Left ventricle myocardium superior (tissue), 1 donor: ENCODE results near the gene SPART. TPM values are rescaled to one million over a fixed set of nuclear protein-coding genes. Genes with fewer than 3 reads are reported as not detected.

ENCODE experiments used
- ATAC-seq: fragments of 200-7000 bp; cut with Tn5 transposase; one replicate; pipeline ENCODE4 v1.9.1; 2020; ENCODE audit warnings: mild to moderate bottlenecking, moderate library complexity
- DNase-seq: peaks from one replicate; pipeline ENCODE4 v3.0.0-alpha.2; 2020
- intact Hi-C: fragments of 100-400 bp; cut with micrococcal nuclease; formaldehyde crosslinking; loops from one replicate; pipeline ENCODE4 v1.11.0; 2022
- long read RNA-seq: library from polyadenylated mRNA; unstranded; transcript quantifications from one replicate; pipeline ENCODE4 v2.0.0, GENCODE V29; 2021
- total RNA-seq: library from RNA; stranded (reverse); fragmentation: NEBNext Ultra II Directional; extraction: Animal tissue kit (Norgen Biotek cat#: 25700); gene quantifications from one replicate; pipeline ENCODE4 v1.2.1, GENCODE V29; 2021
- donor health status: DM: no; HTN: yes; CAD: no; lungs with severe emphysema.

The SPART gene
- 44.1 TPM for total RNA-seq
- long read RNA-seq, full-length matches to known transcripts: 113 of 130 reads
- long read RNA-seq, partial matches to known transcripts: 4 of 130 reads
- long read RNA-seq, other reads (novel, unspliced or antisense): 13 of 130 reads

- peak; percentile 94 for DNase-seq
- ATAC-seq: peak; percentile 95
- intact Hi-C loops: no loop called here
Observed at GRCh38 chr13:36346222-36347083, at the start of gene SPART. TSS of gene SPART (minus strand) at chr13:36346394. CDS start at chr13:36335830, 10,564 bp downstream.

- DNase-seq (no peak), ATAC-seq (peak; percentile 71)
- intact Hi-C loops: no loop called here
Observed at GRCh38 chr13:36395280-36395679, 49.1 kb upstream of the SPART start.

GRCh38 chr13:36385489-36385888, 39.3 kb upstream of the SPART start:
- DNase-seq (no peak), ATAC-seq (no peak)
- intact Hi-C loops: no loop called here

- ATAC-seq (no peak), DNase-seq (no peak)
- intact Hi-C loops: no loop called here
Observed at GRCh38 chr13:36382030-36382429, 35.8 kb upstream of the SPART start.

GRCh38 chr13:36377826-36378468, 31.8 kb upstream of the SPART start:
- ATAC-seq (no peak), DNase-seq (no peak)
- intact Hi-C loops: no loop called here

GRCh38 chr13:36374063-36374462, 27.9 kb upstream of the SPART start:
- intact Hi-C loops: no loop called here
- no peak for ATAC-seq

GRCh38 chr13:36371185-36371584, 25.0 kb upstream of the SPART start:
- intact Hi-C loops: no loop called here
- ATAC-seq (no peak), DNase-seq (no peak)

More at GRCh38 chr13:36374063-36374462, 27.9 kb upstream of the SPART start:
- DNase-seq: no peak

- DNase-seq (peak; percentile 80), ATAC-seq (peak; percentile 89)
- intact Hi-C loops: no loop called here
Observed at GRCh38 chr13:36370108-36370429, 23.9 kb upstream of the SPART start.

- ATAC-seq: peak; percentile 40
- no peak for DNase-seq
- intact Hi-C loops: no loop called here
Observed at GRCh38 chr13:36369268-36370107, 23.3 kb upstream of the SPART start.

GRCh38 chr13:36366031-36366430, 19.8 kb upstream of the SPART start:
- DNase-seq (no peak), ATAC-seq (peak; percentile 51)
- intact Hi-C loops: no loop called here

GRCh38 chr13:36363366-36363863, 17.2 kb upstream of the SPART start:
- DNase-seq: no peak
- peak; percentile 59 for ATAC-seq
- intact Hi-C loops: no loop called here

- intact Hi-C loops: no loop called here
- DNase-seq (no peak), ATAC-seq (no peak)
Observed at GRCh38 chr13:36362914-36363313, 16.7 kb upstream of the SPART start.

GRCh38 chr13:36362251-36362650, 16.1 kb upstream of the SPART start:
- DNase-seq (no peak), ATAC-seq (peak; percentile 66)
- intact Hi-C loops: no loop called here

- DNase-seq (no peak), ATAC-seq (no peak)
- intact Hi-C loops: no loop called here
Observed at GRCh38 chr13:36360903-36361302, 14.7 kb upstream of the SPART start.

GRCh38 chr13:36359301-36359950, 13.2 kb upstream of the SPART start:
- no peak for DNase-seq
- intact Hi-C loops: no loop called here
- ATAC-seq: no peak

GRCh38 chr13:36358175-36358718, 12.1 kb upstream of the SPART start:
- ATAC-seq (peak; percentile 23), DNase-seq (no peak)
- intact Hi-C loops: no loop called here

- intact Hi-C loops: no loop called here
- DNase-seq (peak; percentile 56), ATAC-seq (peak; percentile 80)
Observed at GRCh38 chr13:36357692-36358091, 11.5 kb upstream of the SPART start.

- no peak for ATAC-seq
- no peak for DNase-seq
- intact Hi-C loops: no loop called here
Observed at GRCh38 chr13:36357231-36357630, 11.0 kb upstream of the SPART start.

GRCh38 chr13:36356058-36356457, 9.9 kb upstream of the SPART start:
- ATAC-seq (no peak), DNase-seq (no peak)
- intact Hi-C loops: no loop called here
